ENCODE results near the gene BMAL2. TPM values are rescaled to one million over a fixed set of nuclear protein-coding genes. Genes with fewer than 3 reads are reported as not detected.

The BMAL2 gene
- total and polyA plus RNA-seq, 2 donors (not counting 1 experiment from before 2014, with no cell fraction given): 15.5 to 44.9 TPM

DNA sequence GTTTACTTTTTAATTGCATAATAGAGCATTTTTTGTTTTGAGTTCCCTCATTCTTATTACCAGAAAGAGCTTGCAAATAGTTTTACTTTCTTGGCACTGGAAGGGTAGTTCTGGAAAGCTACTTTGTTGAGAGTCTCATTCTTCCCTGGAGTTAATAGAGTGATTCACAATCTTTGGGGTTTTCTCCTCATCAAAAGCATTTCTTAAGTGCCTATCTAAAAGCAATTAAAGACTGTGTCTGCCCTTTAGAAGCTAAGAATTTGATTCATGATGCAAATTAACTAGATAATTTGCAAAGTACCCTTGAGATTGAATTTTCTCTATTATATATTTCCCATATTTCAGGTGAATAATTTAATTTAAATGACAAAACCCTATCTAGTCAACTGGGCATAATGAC, 8.1 kb upstream of the BMAL2 start:
- no peak overlapping the region for H3K4me2 ChIP-seq (ENCODE audit: extremely low read depth, insufficient read depth, low read length)
- no peaks in the 10 kb centered on the region for H3K79me2 ChIP-seq (ENCODE audit: control insufficient read depth, insufficient read depth, low read length)
- TF ChIP-seq CTCF (conservative IDR thresholded peaks at IDR 0.05 in 1 of 2, IDR thresholded peaks at IDR 0.05 in 1 of 2; ENCODE audit: low read depth in 1 of 2, low read length in 2 of 2) (no peak), EZH2 (IDR thresholded peaks at IDR 0.05; ENCODE audit: low read length, missing control alignments) (no peak)
- no peak overlapping the region for H3K27ac ChIP-seq (ENCODE audit: insufficient read depth, low read length)
- DNase-seq (ENCODE audit: low read depth in 2 of 2): peak in 1 of 2 donors; percentile 66
- H2AFZ ChIP-seq (ENCODE audit: low read length): no peak overlapping the region
- H3K27me3 ChIP-seq (ENCODE audit: control insufficient read depth, insufficient read depth, low read length): no peaks in the 10 kb centered on the region
- no peaks in the 10 kb centered on the region for H3K9me3 ChIP-seq (ENCODE audit: control insufficient read depth, insufficient read depth, low read depth, low read length)
- H3K4me1 ChIP-seq (ENCODE audit: control insufficient read depth, extremely low read depth, insufficient read depth, low read length): peaks cover 7% of the 10 kb centered on the region
- H3K4me3 ChIP-seq (replicated peaks in 1 of 4; ENCODE audit: control extremely low read depth in 1 of 4, insufficient read depth in 1 of 4, low read depth in 3 of 4, low read length in 4 of 4): no peak overlapping the region
- no peaks in the 10 kb centered on the region for H3K36me3 ChIP-seq (ENCODE audit: control insufficient read depth, insufficient read depth, low read length)
- no peak overlapping the region for H3K9ac ChIP-seq (ENCODE audit: insufficient read depth, low read length)
- H4K20me1 ChIP-seq (ENCODE audit: control insufficient read depth, extremely low read depth, insufficient read depth, low read length): no peaks in the 10 kb centered on the region

GRCh38 chr12:27330846-27331245, 1.8 kb upstream of the BMAL2 start:
- peaks cover 25% of the 10 kb centered on the region for H3K79me2 ChIP-seq (ENCODE audit: control insufficient read depth, insufficient read depth, low read length)
- peaks cover 13% of the 10 kb centered on the region for H3K4me1 ChIP-seq (ENCODE audit: control insufficient read depth, extremely low read depth, insufficient read depth, low read length)
- H3K36me3 ChIP-seq (ENCODE audit: control insufficient read depth, insufficient read depth, low read length): no peaks in the 10 kb centered on the region
- peak overlapping the region; percentile 81 for H3K27ac ChIP-seq (ENCODE audit: insufficient read depth, low read length)
- TF ChIP-seq EZH2 (IDR thresholded peaks at IDR 0.05; ENCODE audit: low read length, missing control alignments) (no peak), CTCF (conservative IDR thresholded peaks at IDR 0.05 in 1 of 2, IDR thresholded peaks at IDR 0.05 in 1 of 2; ENCODE audit: low read depth in 1 of 2, low read length in 2 of 2) (no peak)
- no peaks in the 10 kb centered on the region for H4K20me1 ChIP-seq (ENCODE audit: control insufficient read depth, extremely low read depth, insufficient read depth, low read length)
- no peaks in the 10 kb centered on the region for H3K27me3 ChIP-seq (ENCODE audit: control insufficient read depth, insufficient read depth, low read length)
- H3K4me3 ChIP-seq (replicated peaks in 1 of 4; ENCODE audit: control extremely low read depth in 1 of 4, insufficient read depth in 1 of 4, low read depth in 3 of 4, low read length in 4 of 4): peak overlapping the region in 1 of 4 experiments; percentile 37
- DNase-seq (ENCODE audit: low read depth in 2 of 2): peak in 1 of 2 donors; percentile 52
- no peak overlapping the region for H3K9ac ChIP-seq (ENCODE audit: insufficient read depth, low read length)
- peak overlapping the region; percentile 83 for H3K4me2 ChIP-seq (ENCODE audit: extremely low read depth, insufficient read depth, low read length)
- no peaks in the 10 kb centered on the region for H3K9me3 ChIP-seq (ENCODE audit: control insufficient read depth, insufficient read depth, low read depth, low read length)
- H2AFZ ChIP-seq (ENCODE audit: low read length): no peak overlapping the region

GRCh38 chr12:27331291-27331926, 1.2 kb upstream of the BMAL2 start:
- peak; percentile 86 to 97 for DNase-seq (ENCODE audit: low read depth in 2 of 2)
- Histone ChIP-seq H3K9me3 (ENCODE audit: control insufficient read depth, insufficient read depth, low read depth, low read length) (no peaks in the 10 kb centered on the region), H2AFZ (ENCODE audit: low read length) (no peak overlapping the region), H3K4me2 (ENCODE audit: extremely low read depth, insufficient read depth, low read length) (peak overlapping the region; percentile 99), H3K4me3 (replicated peaks in 1 of 4; ENCODE audit: control extremely low read depth in 1 of 4, insufficient read depth in 1 of 4, low read depth in 3 of 4, low read length in 4 of 4) (peak overlapping the region; percentile 4 to 37 (median 12)), H3K79me2 (ENCODE audit: control insufficient read depth, insufficient read depth, low read length) (peaks cover 31% of the 10 kb centered on the region), H3K27me3 (ENCODE audit: control insufficient read depth, insufficient read depth, low read length) (no peaks in the 10 kb centered on the region), H3K9ac (ENCODE audit: insufficient read depth, low read length) (no peak overlapping the region), H3K27ac (ENCODE audit: insufficient read depth, low read length) (peak overlapping the region; percentile 81), H4K20me1 (ENCODE audit: control insufficient read depth, extremely low read depth, insufficient read depth, low read length) (no peaks in the 10 kb centered on the region), H3K36me3 (ENCODE audit: control insufficient read depth, insufficient read depth, low read length) (no peaks in the 10 kb centered on the region), H3K4me1 (ENCODE audit: control insufficient read depth, extremely low read depth, insufficient read depth, low read length) (peaks cover 13% of the 10 kb centered on the region)
- TF ChIP-seq CTCF (conservative IDR thresholded peaks at IDR 0.05 in 1 of 2, IDR thresholded peaks at IDR 0.05 in 1 of 2; ENCODE audit: low read depth in 1 of 2, low read length in 2 of 2) (no peak), EZH2 (IDR thresholded peaks at IDR 0.05; ENCODE audit: low read length, missing control alignments) (no peak)

Data from fibroblast of lung (primary cell).